T-helper 1 cell treated with Interleukin-12 subunit alpha and Interleukin-12 subunit beta and Interleukin-4 antibody, amounts not matched to agents 30 ng/mL and 1 ng/mL, for 36 hours (primary cell): ENCODE measurements around the gene SDS. TPM values are rescaled to one million over a fixed set of nuclear protein-coding genes. Genes with fewer than 3 reads are reported as not detected.

ENCODE experiments used
- intact Hi-C: fragments of 100-400 bp; cut with micrococcal nuclease; formaldehyde crosslinking; loops from one replicate; pipeline ENCODE4 v1.15.1; 2024
- total RNA-seq: library from RNA; stranded (reverse); gene quantifications from 2 replicates; pipeline ENCODE4 v1.2.3, GENCODE V29; 2022

SDS gene
- total RNA-seq, 1 donor from 2014 or later: not detected

GRCh38 chr12:113348849-113349536, 54.7 kb downstream of the SDS start:
- intact Hi-C loops: no loop called here

GRCh38 chr12:113347892-113348291, 55.8 kb downstream of the SDS start:
- intact Hi-C loops: no loop called here

- intact Hi-C loops: no loop called here
Measured at GRCh38 chr12:113347107-113347506, 56.6 kb downstream of the SDS start.

- intact Hi-C loops: no loop called here
Measured at GRCh38 chr12:113346353-113346752, 57.3 kb downstream of the SDS start.

DNA sequence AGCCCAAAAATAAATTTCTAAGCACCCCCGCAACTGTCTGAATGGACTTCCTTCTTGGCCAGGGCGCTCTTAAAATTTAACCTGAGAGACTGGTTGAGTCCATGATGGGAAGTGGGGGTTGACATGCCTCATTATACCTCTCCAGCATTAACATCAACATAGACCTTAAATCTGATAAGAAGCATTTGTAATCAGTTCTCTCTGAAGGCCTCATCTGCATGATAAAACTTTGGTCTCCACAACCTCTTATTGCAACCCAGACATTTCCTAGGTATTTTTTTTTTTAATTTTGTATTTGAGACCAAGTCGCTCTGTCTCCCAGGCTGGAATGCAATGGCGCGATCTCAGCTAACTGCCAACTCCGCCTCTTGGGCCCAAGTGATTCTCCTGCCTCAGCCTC, 58.4 kb downstream of the SDS start:
- intact Hi-C loops: no loop called here

Other genes starting within 250 kb of the SDS start
- gene DDX54, start 218.4 kb downstream of the SDS start, total RNA-seq: 71.4 and 85.8 TPM in 2 replicates
- gene RITA1, start 218.2 kb downstream of the SDS start, total RNA-seq: 25.1 and 26.0 TPM in 2 replicates
- 51.4 and 57.5 TPM in 2 replicates for gene TPCN1, start 182.4 kb downstream of the SDS start, total RNA-seq
- 38.4 and 41.9 TPM in 2 replicates for gene SLC8B1, start 68.8 kb downstream of the SDS start, total RNA-seq
- 16.8 and 17.9 TPM in 2 replicates for gene PLBD2, start 45.3 kb downstream of the SDS start, total RNA-seq
- 1.3 and 2.4 TPM in 2 replicates for gene SDSL, start 18.5 kb upstream of the SDS start, total RNA-seq
- gene LHX5, start 68.0 kb upstream of the SDS start, total RNA-seq: not detected in 2 replicates